HepG2 (cell line): ENCODE data around the gene HDAC4.

ENCODE experiments used
- ATM ChIP-seq: fragments of 450-650 bp; IDR thresholded peaks from 2 replicates; pipeline ENCODE4 v1.7.1; 2017; ENCODE audit warnings: mild to moderate bottlenecking, borderline replicate concordance
- ELK4 ChIP-seq: sonication (generic); formaldehyde crosslinking; IDR thresholded peaks from 2 replicates; pipeline ENCODE4 v1.9.0; 2021; ENCODE audit warnings: missing genetic modification reagents, borderline replicate concordance
- GLI4 ChIP-seq: sonication (generic); formaldehyde crosslinking; IDR thresholded peaks from 2 replicates; pipeline ENCODE4 v1.5.1; 2020; ENCODE audit warnings: missing genetic modification reagents, mild to moderate bottlenecking, moderate library complexity, borderline replicate concordance
- HDAC6 ChIP-seq: fragments of 200-600 bp; sonication (generic); IDR thresholded peaks from 2 replicates; pipeline ENCODE4 v1.7.0; 2017; ENCODE audit warnings: mild to moderate bottlenecking, antibody characterized with exemption, low read length, low read depth
- MYC ChIP-seq: sonication (generic); formaldehyde crosslinking; IDR thresholded peaks from 2 replicates; pipeline ENCODE4 v1.9.0; 2021; ENCODE audit warnings: missing genetic modification reagents, borderline replicate concordance
- POLR2A ChIP-seq, 2 experiments: IDR thresholded peaks; 2 replicates each; pipeline ENCODE4 v1.6.1; 2011; ENCODE audit warnings: low read depth in 2 of 2, low read length in 2 of 2, mild to moderate bottlenecking in 1 of 2, moderate library complexity in 1 of 2; ENCODE audit not compliant: insufficient read depth in 1 of 2
- REPIN1 ChIP-seq: sonication (generic); formaldehyde crosslinking; IDR thresholded peaks from 2 replicates; pipeline ENCODE4 v1.8.0; 2022; ENCODE audit warnings: missing genetic modification reagents, low read depth, mild to moderate bottlenecking, borderline replicate concordance
- ZNF274 ChIP-seq: sonication (generic); formaldehyde crosslinking; IDR thresholded peaks from 2 replicates; pipeline ENCODE4 v1.5.1; 2020; ENCODE audit warnings: mild to moderate bottlenecking, missing genetic modification reagents
- ZNF670 ChIP-seq: sonication (generic); formaldehyde crosslinking; IDR thresholded peaks from 2 replicates; pipeline ENCODE4 v1.8.0; 2022; ENCODE audit warnings: mild to moderate bottlenecking, missing genetic modification reagents, borderline replicate concordance
- TF ChIP-seq, protein P1 (sequence below): sonication (generic); formaldehyde crosslinking; IDR thresholded peaks from 2 replicates; pipeline ENCODE4 v1.8.0; 2023; ENCODE audit warnings: mild to moderate bottlenecking, missing genetic modification reagents
- TF ChIP-seq, protein P2 (sequence below): sonication (generic); formaldehyde crosslinking; IDR thresholded peaks from 2 replicates; pipeline ENCODE4 v1.5.0; 2020; ENCODE audit warnings: mild to moderate bottlenecking, missing genetic modification reagents, moderate library complexity

DNA sequence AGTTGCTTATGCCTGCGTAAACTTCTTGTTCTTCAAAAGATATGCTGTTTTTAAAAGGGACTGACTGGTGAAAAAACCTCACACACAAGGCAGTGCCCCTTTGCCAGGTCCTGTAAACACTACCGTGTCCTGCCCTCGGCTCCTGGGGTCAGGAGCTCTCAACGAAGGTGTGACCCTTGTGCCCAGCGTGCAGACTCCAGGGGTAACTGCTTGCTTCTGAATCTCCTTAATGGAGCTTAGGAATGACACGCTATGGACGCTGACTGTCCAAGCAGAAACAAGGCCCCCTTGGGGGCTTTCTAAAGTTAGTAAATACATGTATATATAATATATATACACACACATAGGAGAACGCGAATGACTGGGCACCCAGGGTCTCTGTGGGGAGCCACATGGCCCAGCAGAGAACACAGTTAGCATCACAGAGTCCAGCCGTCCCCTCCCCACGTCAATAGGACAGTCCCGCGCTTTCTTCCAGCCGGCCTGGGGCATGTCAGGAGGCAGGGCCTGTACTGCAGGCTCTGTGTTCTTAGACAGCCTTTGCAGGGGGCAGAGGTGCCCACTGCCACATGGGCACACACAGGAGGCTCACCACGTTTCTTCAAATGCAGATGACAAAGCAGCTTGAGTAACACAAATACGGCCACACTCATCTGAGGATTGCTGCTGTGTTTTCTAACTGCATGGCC lies 96.1 kb downstream of the HDAC4 start:
- TF ChIP-seq ELK4 (CRISPR knock-in tag) (no peak), HDAC6 (no peak), ZNF670 (CRISPR knock-in tag) (no peak), MYC (CRISPR knock-in tag) (no peak), GLI4 (CRISPR knock-in tag) (no peak), POLR2A (IDR thresholded peaks at IDR 0.05; ENCODE audit: insufficient read depth in 1 of 2, low read depth in 2 of 2, low read length in 2 of 2) (no peak), REPIN1 (no peak), ATM (no peak), ZNF274 (CRISPR knock-in tag) (no peak)
- TF ChIP-seq, protein P1, sequence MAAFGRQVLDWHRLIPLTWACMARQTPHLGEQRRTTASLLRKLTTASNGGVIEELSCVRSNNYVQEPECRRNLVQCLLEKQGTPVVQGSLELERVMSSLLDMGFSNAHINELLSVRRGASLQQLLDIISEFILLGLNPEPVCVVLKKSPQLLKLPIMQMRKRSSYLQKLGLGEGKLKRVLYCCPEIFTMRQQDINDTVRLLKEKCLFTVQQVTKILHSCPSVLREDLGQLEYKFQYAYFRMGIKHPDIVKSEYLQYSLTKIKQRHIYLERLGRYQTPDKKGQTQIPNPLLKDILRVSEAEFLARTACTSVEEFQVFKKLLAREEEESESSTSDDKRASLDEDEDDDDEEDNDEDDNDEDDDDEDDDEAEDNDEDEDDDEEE (CRISPR knock-in tag) = no peak
- TF ChIP-seq, protein P2, sequence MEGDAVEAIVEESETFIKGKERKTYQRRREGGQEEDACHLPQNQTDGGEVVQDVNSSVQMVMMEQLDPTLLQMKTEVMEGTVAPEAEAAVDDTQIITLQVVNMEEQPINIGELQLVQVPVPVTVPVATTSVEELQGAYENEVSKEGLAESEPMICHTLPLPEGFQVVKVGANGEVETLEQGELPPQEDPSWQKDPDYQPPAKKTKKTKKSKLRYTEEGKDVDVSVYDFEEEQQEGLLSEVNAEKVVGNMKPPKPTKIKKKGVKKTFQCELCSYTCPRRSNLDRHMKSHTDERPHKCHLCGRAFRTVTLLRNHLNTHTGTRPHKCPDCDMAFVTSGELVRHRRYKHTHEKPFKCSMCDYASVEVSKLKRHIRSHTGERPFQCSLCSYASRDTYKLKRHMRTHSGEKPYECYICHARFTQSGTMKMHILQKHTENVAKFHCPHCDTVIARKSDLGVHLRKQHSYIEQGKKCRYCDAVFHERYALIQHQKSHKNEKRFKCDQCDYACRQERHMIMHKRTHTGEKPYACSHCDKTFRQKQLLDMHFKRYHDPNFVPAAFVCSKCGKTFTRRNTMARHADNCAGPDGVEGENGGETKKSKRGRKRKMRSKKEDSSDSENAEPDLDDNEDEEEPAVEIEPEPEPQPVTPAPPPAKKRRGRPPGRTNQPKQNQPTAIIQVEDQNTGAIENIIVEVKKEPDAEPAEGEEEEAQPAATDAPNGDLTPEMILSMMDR (CRISPR knock-in tag) = no peak
